RCC 7860 (cell line): ENCODE results near the gene LRRC18.

Experiments used
- DNase-seq: peaks from one replicate; pipeline ENCODE4 v3.0.0-alpha.2; 2015; ENCODE audit warnings: low spot score
- FAIRE-seq: peaks from 2 replicates; lab custom pipeline; 2012; peaks lifted over from hg19 to GRCh38; lab: Jason Lieb, UNC

Gene LRRC18

DNA sequence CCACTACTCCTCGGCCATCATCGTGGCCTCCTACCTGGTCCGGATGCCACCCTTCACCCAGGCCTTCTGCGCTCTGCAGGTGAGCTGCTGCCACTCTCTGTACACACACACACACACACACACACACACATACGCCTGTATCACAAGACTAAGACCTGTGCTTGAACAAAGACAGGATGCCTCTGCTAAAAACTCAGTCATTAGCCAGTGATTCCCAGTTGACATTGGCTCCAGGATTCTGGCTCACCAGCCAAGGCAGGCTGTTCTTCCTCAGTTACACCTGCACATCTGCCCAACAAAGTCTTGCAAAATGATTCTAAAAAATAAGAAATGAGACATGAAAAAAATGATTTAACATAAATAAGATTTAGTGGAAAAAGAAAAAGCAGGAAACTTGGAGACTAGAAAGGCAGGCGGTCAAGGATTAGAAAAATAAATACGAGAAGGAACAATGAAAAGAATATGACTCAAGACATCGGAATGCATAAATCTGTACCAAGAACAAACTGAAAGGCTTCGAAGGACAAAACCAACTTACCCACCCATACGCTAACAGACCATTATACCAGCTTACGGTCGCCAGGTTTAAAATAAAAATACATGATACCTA lies 7.4 kb upstream of the LRRC18 start:
- FAIRE-seq: no peak

DNA sequence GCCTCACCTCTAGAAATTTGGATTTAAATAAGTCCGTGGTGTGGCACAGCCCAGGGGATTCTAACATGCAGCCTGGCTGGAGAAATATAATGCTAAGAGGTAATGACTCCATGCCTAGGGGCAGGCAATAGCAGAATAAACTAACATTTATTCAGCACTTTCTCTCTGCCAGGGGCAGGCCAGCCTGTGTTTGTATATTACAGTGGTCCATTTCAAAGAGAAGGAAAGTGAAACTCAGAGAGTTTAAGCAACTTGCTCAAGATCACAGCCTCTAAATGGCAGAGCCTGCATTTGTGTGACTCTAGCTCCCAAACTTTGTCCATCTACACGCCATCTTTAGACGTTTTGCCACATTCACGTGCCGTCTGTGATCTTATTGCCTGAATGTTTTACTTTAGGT lies 6.7 kb upstream of the LRRC18 start:
- FAIRE-seq (no peak), DNase-seq (no peak)

More for the DNA sequence above, 7.4 kb upstream of the LRRC18 start:
- no peak for DNase-seq

- DNase-seq (no peak), FAIRE-seq (no peak)
Observed at GRCh38 chr10:48945441-48946130, 5.9 kb upstream of the LRRC18 start.

DNA sequence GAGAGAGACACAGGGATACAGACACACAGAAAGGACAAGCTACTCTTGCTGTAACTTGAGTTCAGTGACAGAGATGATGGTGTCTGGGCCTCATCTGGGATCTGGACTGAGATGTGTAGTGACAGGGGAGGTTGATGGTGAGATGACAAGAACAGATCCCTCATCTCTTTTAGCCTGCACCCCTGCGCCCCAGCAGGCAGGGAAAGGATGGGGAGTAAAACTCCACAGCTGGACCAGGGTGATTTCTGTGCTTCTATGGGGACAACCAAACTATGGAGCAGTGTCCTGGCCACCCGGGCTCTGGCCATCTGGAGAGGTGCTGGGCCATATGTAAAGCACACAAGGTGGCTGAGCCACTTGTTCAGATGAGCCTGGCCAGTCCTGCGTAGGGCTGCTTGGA lies 4.5 kb upstream of the LRRC18 start:
- FAIRE-seq (no peak), DNase-seq (no peak)

DNA sequence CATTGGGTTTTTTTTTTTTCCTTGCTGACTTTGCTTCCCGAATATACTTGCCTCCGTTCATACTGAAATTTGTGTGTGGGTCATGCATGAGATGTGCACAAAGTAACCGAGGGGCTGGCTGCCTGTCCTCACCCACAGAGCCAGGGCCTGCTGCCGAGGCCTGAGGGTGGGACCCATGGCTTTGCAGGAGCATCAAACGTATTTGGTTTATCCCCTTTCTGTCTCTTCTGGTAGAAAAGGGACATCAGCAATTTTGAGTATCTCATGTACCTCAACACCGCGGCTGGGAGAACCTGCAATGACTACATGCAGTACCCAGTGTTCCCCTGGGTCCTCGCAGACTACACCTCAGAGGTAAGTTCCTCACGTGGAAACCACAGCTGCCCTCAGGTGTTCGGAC lies 3.5 kb upstream of the LRRC18 start:
- no peak for FAIRE-seq
- no peak for DNase-seq

GRCh38 chr10:48941427-48942075 lies 1.9 kb upstream of the LRRC18 start:
- no peak for DNase-seq
- no peak for FAIRE-seq

DNA sequence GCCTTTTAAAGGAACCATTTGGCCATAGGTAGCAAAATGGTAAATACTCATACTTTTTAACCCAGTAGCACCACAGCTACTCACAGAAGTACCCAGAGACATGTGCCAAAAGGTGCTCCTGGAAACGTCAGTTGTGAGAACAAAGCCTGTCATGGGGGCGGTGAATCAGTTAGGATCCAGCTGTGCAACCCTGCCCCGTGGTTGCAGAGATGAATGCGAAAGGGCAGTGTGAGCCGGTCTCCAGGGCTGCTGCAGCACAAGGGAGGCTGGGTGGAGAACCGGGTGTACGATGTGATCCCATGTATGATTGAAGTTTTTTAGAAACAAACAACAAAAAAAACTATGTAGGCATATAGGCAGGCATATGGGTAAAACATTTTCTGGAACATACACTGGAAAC lies 1.3 kb upstream of the LRRC18 start:
- no peak for FAIRE-seq
- no peak for DNase-seq

DNA sequence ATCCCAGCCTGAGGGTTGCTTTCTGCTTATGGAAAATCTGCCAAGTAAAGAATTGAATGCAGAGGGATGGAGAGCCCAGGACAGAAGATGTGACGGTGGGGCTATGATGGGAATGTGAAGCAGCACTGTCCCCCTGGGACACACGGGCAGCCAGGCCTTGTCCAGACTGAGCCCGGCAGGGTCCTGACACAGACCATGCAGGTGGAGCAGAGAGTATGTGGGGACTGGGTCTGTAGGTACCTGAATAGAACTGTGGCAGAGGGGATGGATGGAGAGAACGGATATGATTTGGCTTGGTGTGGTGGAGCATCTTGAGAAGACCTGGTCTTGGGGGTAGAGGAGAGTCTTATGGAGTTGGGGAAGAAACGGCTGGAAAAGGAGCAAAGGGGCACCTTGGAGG lies 732 bp upstream of the LRRC18 start:
- FAIRE-seq (no peak), DNase-seq (no peak)

GRCh38 chr10:48938990-48939536 lies 577 bp downstream of the LRRC18 start:
- DNase-seq (no peak), FAIRE-seq (no peak)

DNA sequence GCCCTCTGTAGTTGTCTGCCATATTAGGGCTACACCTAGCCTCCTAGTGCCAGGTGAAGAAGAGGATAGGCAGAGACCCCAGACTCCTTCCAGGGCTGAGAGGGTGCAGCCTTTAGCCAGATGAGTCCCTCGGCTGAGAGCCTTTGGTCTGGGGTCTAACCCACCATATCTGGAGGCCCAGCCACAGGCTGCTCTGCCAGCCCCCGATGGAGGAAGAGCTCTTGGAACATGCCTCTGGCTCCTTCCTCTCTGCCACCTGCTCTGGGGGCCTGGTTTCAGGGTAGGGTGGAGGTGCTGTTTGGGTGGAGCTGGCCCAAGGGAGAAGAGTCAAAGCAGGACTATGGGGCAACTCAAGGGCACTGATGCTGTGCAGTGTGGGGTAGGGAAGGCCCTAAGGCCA lies 1.4 kb downstream of the LRRC18 start:
- FAIRE-seq: no peak
- no peak for DNase-seq

DNA sequence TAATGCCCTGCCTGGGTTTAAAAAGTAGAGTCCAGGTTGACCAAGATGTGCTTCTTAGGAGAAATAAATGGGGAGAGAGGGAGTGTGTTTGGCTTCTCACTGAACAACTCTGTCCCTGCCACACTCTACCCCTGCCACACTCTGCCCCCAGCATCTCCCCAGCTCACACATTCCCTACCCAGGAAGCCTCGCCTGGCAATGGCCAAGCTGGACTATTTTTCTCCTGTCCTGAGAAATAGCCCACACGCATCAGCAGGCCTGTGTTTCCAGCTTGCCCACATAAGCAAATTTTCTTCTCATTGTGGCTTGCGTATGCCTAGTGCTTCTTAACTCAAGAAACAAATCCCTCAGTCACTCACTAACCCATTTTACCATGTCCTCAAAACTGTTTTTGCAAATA lies 1.8 kb downstream of the LRRC18 start:
- DNase-seq (no peak), FAIRE-seq (no peak)

DNA sequence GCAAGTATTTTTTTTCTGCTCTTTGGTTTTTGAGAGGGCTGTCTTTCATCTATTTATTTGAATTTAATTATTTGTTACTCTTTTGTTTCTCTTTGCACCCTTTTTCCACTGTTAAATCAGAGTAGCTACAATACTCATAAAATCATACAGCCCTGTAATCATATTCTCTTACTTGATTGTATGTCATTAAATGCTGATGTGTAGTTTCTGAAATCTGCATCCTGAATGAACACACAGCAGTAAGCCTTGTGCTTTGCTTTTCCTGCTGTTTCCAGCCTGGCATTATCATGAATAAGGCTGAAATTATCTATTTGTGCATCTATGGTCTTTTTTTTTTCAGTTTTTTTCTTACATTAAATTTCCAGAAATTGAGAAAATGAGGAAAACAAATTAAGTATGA lies 4.1 kb downstream of the LRRC18 start:
- no peak for FAIRE-seq
- DNase-seq: no peak

GRCh38 chr10:48934672-48935501 lies 4.8 kb downstream of the LRRC18 start:
- no peak for FAIRE-seq
- no peak for DNase-seq

DNA sequence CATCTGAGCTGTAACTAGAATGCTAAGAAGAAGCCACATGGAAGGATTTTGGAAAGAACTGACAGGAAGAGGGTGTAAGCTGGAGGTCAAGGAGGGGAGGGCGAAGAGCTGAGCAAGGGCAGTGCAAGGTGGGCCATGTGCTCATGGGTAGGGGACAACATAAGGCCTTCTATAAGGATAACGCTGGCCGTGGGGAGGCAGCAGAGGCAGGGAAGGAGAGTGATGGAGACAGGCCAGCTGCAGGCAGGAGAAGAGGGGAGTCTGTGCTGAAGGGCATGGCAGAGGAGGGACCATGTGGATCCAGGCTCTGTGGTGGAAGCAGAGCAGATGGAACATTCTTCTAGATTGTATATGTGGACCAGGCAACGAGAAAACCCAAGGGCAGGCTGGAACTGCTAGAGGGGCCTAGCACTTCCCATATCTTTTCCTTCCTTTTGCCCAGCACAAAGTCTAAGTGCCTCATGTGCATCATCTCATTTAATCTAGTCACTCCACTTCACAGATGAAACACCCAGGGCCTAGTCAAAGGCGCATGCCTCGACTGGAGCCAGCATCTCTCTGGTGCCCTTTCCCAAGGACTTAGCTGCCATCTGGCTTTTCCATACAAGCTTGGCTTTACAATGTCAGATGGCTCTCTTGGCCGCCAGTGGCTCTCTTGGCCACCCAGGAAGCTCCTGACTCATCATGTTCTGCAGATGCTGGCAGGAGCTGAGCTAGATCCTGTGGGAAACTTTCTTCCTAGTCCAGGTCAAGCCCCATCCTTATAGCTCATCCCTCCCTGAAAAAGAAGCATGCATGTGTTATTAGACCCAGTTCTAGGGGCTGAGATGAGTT lies 6.6 kb downstream of the LRRC18 start:
- FAIRE-seq (no peak), DNase-seq (no peak)

- no peak for FAIRE-seq
- DNase-seq: no peak
Observed at GRCh38 chr10:48931188-48931587, 8.5 kb downstream of the LRRC18 start.

GRCh38 chr10:48929413-48929990 lies 10.1 kb downstream of the LRRC18 start:
- DNase-seq: no peak
- FAIRE-seq: no peak

- DNase-seq: no peak
Observed at GRCh38 chr10:48926764-48927540, 12.7 kb downstream of the LRRC18 start.

GRCh38 chr10:48926255-48926654 lies 13.4 kb downstream of the LRRC18 start:
- no peak for DNase-seq
- no peak for FAIRE-seq

More at GRCh38 chr10:48926764-48927540, 12.7 kb downstream of the LRRC18 start:
- no peak for FAIRE-seq

DNA sequence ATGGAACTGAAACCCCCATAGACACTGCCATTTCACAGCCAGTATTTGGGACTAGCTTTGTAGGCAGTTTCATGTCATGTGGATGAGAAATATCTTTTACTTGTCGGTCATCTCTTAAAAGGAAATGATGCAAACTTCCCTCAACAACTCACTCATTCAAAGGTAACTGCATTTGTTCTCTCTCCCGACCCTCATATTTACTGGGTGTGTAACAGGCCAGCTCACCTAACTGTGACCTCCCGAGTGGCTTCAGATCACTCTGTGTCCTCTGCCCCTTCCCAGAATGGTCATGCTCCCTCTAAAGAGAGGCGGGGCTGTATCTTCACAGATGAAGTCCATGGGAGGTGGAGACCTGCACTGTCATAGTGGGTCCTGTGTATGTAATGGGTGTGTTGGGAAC lies 14.7 kb downstream of the LRRC18 start:
- FAIRE-seq: no peak
- DNase-seq: no peak
